Fibroblast of skin of right biceps (primary cell): ENCODE measurements around the gene ACOX1.
A peak's percentile ranks its signal among the peaks of the same experiment; 100 is the strongest.

Experiments used
- DNase-seq: peaks from one replicate; pipeline ENCODE4 v3.0.0-alpha.2; 2013

Gene ACOX1

DNA sequence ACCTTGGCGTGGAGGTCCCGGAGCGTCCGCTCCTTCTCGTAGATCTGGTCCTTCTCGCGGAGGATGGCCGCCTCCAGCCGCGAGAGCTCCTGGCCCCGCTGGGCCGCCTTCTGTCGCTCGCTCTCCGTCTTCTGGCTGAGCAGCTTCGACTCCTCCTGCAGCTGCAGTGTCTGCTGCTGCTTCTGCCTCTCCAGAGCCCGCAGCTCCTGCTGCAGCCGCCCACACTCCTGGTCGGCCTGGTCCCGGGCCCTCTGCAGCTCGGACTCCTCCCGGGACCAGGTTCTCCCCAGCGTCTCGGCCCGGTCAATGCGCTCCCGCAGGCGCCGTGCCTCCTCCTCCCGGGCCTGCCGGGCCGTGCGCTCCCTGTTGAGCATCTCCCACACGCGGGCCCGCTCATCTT lies 29.2 kb upstream of the ACOX1 start:
- DNase-seq: no peak

DNA sequence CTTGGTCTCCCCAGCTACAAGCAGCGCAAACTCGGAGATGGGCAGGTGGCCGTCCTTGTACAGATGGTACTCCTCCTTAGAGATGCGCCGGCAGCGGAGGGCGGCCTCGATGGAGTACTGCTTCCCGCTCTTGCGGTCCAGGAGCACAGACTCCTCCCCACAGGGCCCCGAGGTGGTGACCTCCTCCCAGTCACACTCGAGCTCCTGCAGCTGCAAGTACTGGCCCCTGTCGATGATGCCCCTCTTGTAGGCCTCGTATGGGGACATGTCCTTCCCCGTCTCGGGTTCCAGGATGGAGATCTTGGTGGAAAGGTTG lies 28.8 kb upstream of the ACOX1 start:
- DNase-seq: no peak

DNA sequence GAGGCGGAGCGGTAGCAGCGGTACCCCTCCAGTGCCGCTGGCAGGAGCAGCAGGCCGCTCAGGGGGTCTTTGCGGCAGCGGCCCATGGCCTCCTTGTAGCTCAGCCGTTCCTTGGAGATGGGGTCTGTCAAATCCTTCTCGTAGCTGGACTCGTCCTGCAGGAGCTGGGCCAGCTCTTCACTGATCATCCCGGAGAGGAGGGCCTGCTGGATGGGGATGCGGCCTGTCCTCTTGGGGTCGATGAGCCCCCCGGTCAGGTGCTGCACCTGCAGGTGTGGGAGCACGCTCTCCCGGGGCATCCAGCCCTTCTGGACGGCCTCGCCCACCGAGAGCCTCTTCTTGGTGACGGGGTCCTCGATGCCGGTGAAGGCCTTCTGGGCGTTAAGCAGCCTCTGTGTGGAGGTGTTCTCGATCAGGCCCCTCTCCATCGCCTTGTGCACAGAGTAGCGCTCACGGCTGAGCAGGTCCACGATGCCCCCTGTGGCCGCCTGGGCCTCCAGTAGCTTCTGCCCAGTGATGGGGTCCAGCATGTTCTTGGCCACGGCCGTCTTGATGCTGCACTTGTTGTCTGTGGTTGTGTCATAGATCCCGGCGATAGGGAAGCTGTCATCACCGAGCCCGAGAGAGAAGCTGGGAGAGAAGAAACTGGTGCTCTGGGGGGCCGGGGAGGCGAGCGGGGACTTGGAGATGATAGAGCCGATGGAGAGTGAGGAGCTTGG lies 28.3 kb upstream of the ACOX1 start:
- DNase-seq: no peak

DNA sequence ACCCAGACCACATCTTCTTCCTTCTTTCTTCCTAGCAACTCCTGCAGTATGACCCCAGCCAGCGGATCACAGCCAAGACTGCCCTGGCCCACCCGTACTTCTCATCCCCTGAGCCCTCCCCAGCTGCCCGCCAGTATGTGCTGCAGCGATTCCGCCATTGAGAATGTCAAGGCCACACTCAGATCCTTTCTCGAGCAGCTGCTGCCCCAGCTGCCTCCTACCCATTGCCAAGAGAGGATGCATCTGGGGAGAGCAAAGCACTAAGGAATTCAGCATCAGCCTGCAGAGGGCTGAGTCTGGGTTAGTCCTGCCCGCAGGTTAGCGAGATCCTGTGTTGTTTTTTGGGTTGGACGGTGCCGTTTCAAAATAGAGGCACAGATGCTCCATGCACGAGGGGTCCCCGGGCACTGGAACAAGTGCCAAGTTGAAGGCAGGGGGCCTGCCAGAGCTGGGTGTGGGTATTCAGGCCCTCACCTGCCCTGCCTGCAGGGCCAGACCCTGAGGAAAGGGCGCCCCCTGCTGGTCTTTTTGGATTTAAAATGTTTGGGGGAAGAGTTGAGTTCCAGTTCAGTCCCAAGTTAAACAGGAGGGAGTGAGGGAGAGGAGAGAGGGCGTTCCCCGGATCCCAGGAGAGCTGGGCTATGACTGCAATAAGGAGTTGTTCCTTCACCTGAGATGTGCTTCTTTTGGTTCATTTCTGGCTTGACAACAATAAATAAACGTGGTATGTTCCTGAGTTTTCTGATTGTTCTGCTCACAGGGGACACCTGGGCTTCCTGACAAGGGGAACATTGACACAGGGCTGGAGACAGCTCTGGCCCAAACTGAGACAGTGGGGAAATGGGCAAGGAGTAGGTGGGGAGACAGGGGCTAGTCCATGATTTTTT lies 26.5 kb upstream of the ACOX1 start:
- peak; percentile 61 for DNase-seq

- DNase-seq: peak; percentile 14
These were observed 25.8 kb upstream of the ACOX1 start for GRCh38 chr17:76004750-76005262.

GRCh38 chr17:76003915-76004314 lies 24.9 kb upstream of the ACOX1 start:
- DNase-seq: no peak

- no peak for DNase-seq
These were observed 23.1 kb upstream of the ACOX1 start for GRCh38 chr17:76002100-76002499.

GRCh38 chr17:76000755-76001521 lies 22.0 kb upstream of the ACOX1 start, which contains the start of gene CDK3:
TSS of gene CDK3 (plus strand) at chr17:76000855. CDS start at chr17:76001426, 571 bp downstream.
- no peak for DNase-seq

- DNase-seq: peak; percentile 40
These were observed 21.2 kb upstream of the ACOX1 start for GRCh38 chr17:76000016-76000754.

GRCh38 chr17:75998327-75998795 lies 19.4 kb upstream of the ACOX1 start:
- no peak for DNase-seq

DNA sequence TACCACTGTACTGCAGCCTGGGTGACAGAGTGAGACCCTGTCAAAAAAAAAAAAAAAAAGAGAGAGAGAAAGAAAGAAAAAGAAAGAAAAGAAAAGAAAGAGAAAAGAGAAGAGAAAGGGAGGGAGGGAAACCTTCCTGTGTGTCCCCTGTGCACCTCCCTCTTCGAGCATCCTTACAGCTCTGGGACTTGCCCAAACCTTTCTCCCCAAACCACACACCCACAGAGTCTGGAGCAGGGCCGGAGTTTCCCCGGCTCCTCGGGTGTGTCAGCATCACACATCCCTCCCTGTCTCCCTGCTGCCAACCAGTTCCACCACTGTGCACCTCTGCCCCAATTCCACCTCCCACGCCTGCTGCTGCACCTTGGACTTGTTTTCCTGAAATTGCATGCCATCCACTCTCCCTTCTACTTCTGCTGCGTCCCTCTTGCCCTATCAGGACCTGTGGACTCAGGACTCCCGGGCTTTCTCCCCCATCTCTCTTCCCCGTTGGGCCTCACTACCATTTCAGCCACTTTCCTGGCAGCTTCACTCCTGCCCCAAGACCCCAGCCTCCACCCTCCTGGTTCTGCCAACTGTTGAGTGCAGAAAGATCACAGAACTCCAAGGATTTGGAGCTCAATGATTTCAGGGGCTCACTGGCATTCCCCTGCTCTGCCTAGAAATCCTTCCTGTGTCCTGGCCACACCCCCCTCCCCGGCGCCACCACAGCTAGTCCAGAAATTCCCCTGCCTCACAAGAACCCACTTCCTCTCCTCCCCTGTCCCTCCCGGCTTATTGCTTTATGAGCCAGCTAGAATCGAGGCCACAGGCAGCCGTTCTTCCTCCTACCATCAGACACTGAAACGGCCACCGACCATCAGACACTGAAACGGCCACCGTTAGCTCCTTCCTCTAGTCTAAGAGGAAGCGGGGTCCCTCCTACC lies 18.0 kb upstream of the ACOX1 start:
- peak; percentile 73 for DNase-seq

DNA sequence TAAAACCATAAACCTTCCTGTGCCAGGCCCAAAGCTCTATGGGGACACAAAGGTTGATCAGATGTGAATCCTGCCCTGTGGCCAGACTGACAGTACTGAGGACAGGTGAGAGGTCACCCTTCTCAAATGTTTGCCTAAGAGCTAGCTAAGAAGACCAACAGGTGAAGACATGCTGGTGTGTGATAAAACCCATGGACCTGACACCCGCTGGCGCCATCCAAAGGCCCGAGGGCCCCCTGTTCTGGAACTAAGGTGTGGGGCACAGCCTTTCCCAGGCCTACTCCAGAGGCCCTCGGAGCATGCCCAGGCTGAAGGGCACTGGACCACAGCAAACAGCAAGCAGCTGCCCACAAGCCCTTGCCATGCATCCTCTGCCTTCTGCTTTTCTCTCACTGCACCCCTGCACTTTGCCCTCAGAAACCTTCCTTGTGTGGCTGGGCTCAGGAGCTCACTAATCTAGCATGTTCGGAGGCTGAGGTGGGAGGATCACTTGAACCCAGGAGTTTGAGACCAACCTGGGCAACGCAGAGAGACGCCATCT lies 16.5 kb upstream of the ACOX1 start:
- DNase-seq: no peak

DNA sequence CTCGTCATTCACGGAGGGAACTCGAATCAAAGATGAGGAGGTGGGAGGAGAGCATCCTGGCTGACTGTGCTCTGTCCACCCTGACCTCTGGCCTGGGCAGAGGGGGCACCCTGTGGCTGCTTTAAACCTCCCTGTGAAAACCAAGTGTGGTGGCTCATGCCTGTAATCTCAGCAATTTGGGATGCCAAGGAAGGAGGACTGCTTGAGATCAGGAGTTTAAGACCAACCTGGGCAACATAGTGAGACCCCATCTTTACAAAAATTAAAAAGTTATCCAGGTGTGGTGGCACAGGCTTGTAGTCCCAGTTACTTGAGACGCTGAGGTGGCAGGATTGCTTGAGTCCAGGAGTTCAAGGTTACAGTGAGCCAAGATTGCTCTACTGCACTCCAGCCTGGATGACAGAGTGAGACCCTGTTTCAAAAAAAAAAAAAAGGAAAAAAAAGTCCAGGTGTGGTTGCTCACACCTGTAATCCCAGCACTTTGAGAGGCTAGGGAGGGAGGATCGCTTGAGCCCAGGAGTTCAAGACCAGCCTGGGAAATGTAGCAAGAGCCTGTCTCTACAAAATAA lies 15.9 kb upstream of the ACOX1 start:
- no peak for DNase-seq

GRCh38 chr17:75991396-75991795 lies 12.4 kb upstream of the ACOX1 start:
- DNase-seq: no peak

GRCh38 chr17:75987041-75987440 lies 8.1 kb upstream of the ACOX1 start:
- no peak for DNase-seq

- DNase-seq: no peak
These were observed 7.0 kb upstream of the ACOX1 start for GRCh38 chr17:75985986-75986385.

GRCh38 chr17:75983501-75984181 lies 4.7 kb upstream of the ACOX1 start:
- peak; percentile 10 for DNase-seq

DNA sequence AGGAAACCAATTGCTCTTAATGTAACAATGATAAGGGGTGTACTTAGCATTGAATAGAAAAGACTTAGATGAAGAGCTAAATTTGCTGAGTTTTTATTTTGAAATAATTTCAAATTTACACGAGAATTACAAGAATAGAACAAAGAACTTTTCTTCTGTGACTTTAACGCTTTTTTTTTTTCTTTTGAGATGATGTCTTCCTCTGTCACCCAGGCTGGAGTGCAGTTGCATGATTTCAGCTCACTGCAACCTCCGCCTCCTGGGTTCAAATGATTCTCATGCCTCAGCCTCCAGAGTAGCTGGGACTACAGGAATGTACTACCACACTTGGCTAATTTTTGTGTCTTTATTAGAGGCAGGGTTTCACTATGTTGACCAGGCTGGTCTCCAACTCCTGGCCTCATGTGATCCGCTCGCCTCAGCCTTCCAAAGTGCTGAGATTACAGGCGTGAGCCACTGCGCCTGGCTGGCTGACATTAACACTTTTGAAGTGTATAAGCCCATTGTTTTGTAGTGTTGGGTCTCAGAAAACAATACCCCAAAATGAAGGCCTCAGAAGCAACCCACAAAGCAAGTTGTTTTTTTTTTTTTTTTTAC lies 2.2 kb upstream of the ACOX1 start:
- DNase-seq: no peak

DNA sequence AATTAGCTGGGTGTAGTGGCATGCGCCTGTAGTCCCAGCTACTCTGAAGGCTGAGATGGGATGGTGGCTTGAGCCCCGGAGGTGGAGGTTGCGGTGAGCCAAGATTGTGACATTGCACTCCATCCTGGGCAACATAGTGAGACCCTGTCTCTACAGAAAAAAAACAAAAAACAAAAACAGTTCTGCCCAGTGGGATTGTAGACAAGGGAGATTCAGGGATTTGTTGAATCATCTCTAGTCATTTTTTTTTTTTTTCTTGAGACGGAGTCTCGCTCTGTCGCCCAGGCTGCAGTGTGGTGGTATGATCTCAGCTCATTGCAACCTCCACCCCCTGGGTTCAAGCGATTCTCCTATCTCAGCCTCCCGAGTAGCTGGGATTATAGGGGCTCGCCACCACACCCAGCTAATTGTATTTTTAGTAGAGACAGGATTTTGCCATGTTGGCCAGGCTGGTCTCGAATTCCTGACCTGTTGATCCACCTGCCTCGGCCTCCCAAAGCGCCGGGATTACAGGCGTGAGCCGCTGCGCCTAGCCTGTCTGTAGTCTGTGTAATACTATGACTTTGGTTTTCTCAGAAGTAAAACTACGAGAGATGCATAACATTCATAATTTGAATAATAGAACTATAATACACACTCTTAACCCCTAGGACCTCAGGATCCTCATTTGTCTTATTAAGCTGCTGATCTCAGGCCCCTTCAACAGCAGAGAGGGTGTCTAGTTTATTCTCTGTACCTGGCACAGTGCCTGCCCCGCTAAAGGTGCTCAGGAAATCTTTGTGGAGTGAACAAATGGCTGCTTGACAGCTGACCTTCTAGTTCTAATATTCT lies 1.4 kb upstream of the ACOX1 start:
- DNase-seq: peak; percentile 21
